Measurements from ENCODE around the gene RAB44. TPM values are rescaled to one million over a fixed set of nuclear protein-coding genes. Genes with fewer than 3 reads are reported as not detected.

Gene RAB44
- polyA plus RNA-seq, 1 experiment, result not detected

DNA sequence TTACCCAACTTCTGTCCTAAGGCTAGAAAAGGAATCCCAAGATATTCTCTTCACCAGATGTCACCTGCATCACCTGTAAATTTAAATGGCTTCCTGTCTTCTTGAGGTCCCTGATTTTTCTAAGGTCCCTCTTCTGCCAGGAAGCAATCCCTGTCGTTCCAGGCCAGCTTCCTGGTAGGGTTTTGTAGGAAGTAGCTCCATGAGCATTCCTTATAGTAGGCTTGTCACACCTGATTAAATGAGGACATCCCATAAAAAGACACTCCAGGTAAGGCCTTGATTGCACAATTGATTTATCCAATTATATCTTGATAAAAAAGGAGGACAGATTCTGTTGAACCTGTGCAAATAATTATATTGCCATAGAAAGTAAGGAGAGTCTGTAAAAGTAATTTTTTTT, 8.7 kb downstream of the RAB44 start:
- H3K27me3 ChIP-seq (ENCODE audit: control insufficient read depth, insufficient read depth, low read length), result peaks cover 17% of the 10 kb centered on the region
- ChIA-PET CTCF (interaction anchor here (0.6 to 1.8 kb wide), 6 partner anchors 18 to 143 kb away, joined by 3 to 6 read pairs (median 4); no protein-coding TSS in a partner anchor), POLR2A (no interaction called here)
- no peak for DNase-seq (ENCODE audit: low read depth, low spot score)
- H3K27ac ChIP-seq (ENCODE audit: low read depth, low read length), result no peak overlapping the region
- no peak overlapping the region for H3K4me3 ChIP-seq (ENCODE audit: low read depth, low read length)
- H3K9me3 ChIP-seq (ENCODE audit: control insufficient read depth, insufficient read depth, low read length), result peaks cover 5% of the 10 kb centered on the region
- TF ChIP-seq CTCF (IDR thresholded peaks at IDR 0.05; ENCODE audit: low read depth, low read length), result no peak

GRCh38 chr6:36712816-36713215, 15.2 kb downstream of the RAB44 start:
- Histone ChIP-seq H3K27me3 (ENCODE audit: control insufficient read depth, insufficient read depth, low read length) (peaks cover 29% of the 10 kb centered on the region), H3K4me3 (ENCODE audit: low read depth, low read length) (no peak overlapping the region), H3K9me3 (ENCODE audit: control insufficient read depth, insufficient read depth, low read length) (no peaks in the 10 kb centered on the region; the same call in 1 of the 2 replicates), H3K27ac (ENCODE audit: low read depth, low read length) (no peak overlapping the region)
- DNase-seq (ENCODE audit: low read depth, low spot score), result no peak
- ChIA-PET POLR2A (no interaction called here), CTCF (interaction anchor here (0.9 to 1.0 kb wide), 2 partner anchors 89 to 98 kb away, joined by 3 to 4 read pairs; no protein-coding TSS in a partner anchor)
- TF ChIP-seq CTCF (IDR thresholded peaks at IDR 0.05; ENCODE audit: low read depth, low read length), result no peak

GRCh38 chr6:36713846-36714245, 16.2 kb downstream of the RAB44 start:
- no peak overlapping the region for H3K4me3 ChIP-seq (ENCODE audit: low read depth, low read length)
- ChIA-PET CTCF (interaction anchor here (0.9 kb wide), 1 partner anchor 99 kb away, joined by 3 read pairs; no protein-coding TSS in a partner anchor), POLR2A (no interaction called here)
- no peak overlapping the region for H3K27ac ChIP-seq (ENCODE audit: low read depth, low read length)
- H3K27me3 ChIP-seq (ENCODE audit: control insufficient read depth, insufficient read depth, low read length), result peaks cover 34% of the 10 kb centered on the region
- no peak for TF ChIP-seq CTCF (IDR thresholded peaks at IDR 0.05; ENCODE audit: low read depth, low read length)
- no peak for DNase-seq (ENCODE audit: low read depth, low spot score)
- no peaks in the 10 kb centered on the region; the same call in 1 of the 2 replicates for H3K9me3 ChIP-seq (ENCODE audit: control insufficient read depth, insufficient read depth, low read length)

GRCh38 chr6:36714511-36714910, 16.9 kb downstream of the RAB44 start:
- POLR2A ChIA-PET, result no interaction called here
- H3K9me3 ChIP-seq (ENCODE audit: control insufficient read depth, insufficient read depth, low read length), result no peaks in the 10 kb centered on the region; the same call in 1 of the 2 replicates
- CTCF ChIA-PET, result no interaction called here
- no peak overlapping the region for H3K4me3 ChIP-seq (ENCODE audit: low read depth, low read length)
- no peak for DNase-seq (ENCODE audit: low read depth, low spot score)
- no peak overlapping the region for H3K27ac ChIP-seq (ENCODE audit: low read depth, low read length)
- TF ChIP-seq CTCF (IDR thresholded peaks at IDR 0.05; ENCODE audit: low read depth, low read length), result no peak
- peaks cover 38% of the 10 kb centered on the region for H3K27me3 ChIP-seq (ENCODE audit: control insufficient read depth, insufficient read depth, low read length)

GRCh38 chr6:36715469-36715868, 17.8 kb downstream of the RAB44 start:
- H3K9me3 ChIP-seq (ENCODE audit: control insufficient read depth, insufficient read depth, low read length), result no peaks in the 10 kb centered on the region; the same call in 1 of the 2 replicates
- H3K27ac ChIP-seq (ENCODE audit: low read depth, low read length), result no peak overlapping the region
- ChIA-PET POLR2A (no interaction called here), CTCF (no interaction called here)
- no peak overlapping the region for H3K4me3 ChIP-seq (ENCODE audit: low read depth, low read length)
- TF ChIP-seq CTCF (IDR thresholded peaks at IDR 0.05; ENCODE audit: low read depth, low read length), result no peak
- peaks cover 38% of the 10 kb centered on the region for H3K27me3 ChIP-seq (ENCODE audit: control insufficient read depth, insufficient read depth, low read length)
- no peak for DNase-seq (ENCODE audit: low read depth, low spot score)
